Measurements from ENCODE around the gene FREY1.

DNA sequence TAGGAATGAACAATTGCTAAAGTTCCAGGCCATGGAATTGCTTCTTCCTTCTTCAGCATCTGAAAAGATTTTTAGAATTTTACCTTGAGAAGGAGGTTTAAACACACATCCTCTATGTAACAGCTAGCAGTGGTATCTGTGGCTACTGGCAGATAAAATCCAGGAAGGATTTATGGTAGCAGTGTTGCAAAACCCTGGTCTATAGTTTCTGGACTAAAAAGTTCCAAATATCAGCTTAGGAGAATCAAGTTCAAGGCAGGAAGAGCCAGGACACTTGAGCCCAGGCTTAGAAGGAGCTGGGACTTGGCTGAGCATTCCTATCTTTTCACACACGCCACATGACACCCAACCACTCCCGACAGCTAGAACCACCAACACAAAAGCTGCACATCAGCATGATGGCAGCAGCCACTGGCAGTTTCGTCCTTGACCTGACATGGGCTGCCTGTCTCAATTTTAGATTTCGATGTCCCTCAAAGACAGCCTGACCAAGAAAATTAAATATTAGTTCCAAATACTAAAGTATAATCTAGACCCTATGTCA is 29.5 kb upstream of the FREY1 start:
- TF ChIP-seq EZH2 (IDR thresholded peaks at IDR 0.05) (no peak), POLR2AphosphoS5 (IDR thresholded peaks at IDR 0.05; ENCODE audit: borderline replicate concordance, low read depth, low read length) (no peak)

All from SK-N-MC (cell line).